Spleen (tissue), 11 donors: Measurements from ENCODE around the gene AMIGO3. TPM values are rescaled to one million over a fixed set of nuclear protein-coding genes. Genes with fewer than 3 reads are reported as not detected.

ENCODE experiments used
- DNase-seq: peaks from one replicate; pipeline ENCODE4 v3.0.0-alpha.2; 2020
- H3K27ac ChIP-seq, 8 donors: fragments of 200-600 bp; sonication (generic) in 7 of 8; 1 replicate in 4 of 8; 2 replicates in 4 of 8; pipeline versions ENCODE4 v1.5.0 to v1.8.0; 2016 to 2021; ENCODE audit warnings: inconsistent platforms in 4 of 8, mild to moderate bottlenecking in 4 of 8, moderate library complexity in 1 of 8
- H3K27me3 ChIP-seq, 7 donors: fragments of 200-600 bp; sonication (generic) in 6 of 7; replicated peaks in 1 of 7; 1 replicate in 4 of 7; 2 replicates in 3 of 7; pipeline versions ENCODE4 v1.5.0 to v1.8.0; 2016 to 2021; ENCODE audit warnings: inconsistent platforms in 3 of 7, mild to moderate bottlenecking in 1 of 7
- H3K36me3 ChIP-seq, 6 donors: fragments of 200-600 bp; sonication (generic) in 5 of 6; 1 replicate in 4 of 6; 2 replicates in 2 of 6; pipeline versions ENCODE4 v1.5.0 to v1.8.0; 2016 to 2021; ENCODE audit warnings: inconsistent platforms in 2 of 6
- H3K4me1 ChIP-seq, 6 donors: fragments of 200-600 bp; sonication (generic) in 5 of 6; 1 replicate in 3 of 6; 2 replicates in 3 of 6; pipeline versions ENCODE4 v1.5.0 to v1.8.0; 2016 to 2021; ENCODE audit warnings: inconsistent platforms in 3 of 6
- H3K4me3 ChIP-seq, 8 donors: fragments of 200-600 bp; sonication (generic) in 7 of 8; 1 replicate in 4 of 8; 2 replicates in 4 of 8; pipeline versions ENCODE4 v1.5.0 to v1.8.0; 2016 to 2021; ENCODE audit warnings: inconsistent platforms in 4 of 8, mild to moderate bottlenecking in 4 of 8, moderate library complexity in 2 of 8
- H3K9me3 ChIP-seq, 8 donors: fragments of 200-600 bp; sonication (generic) in 7 of 8; 1 replicate in 4 of 8; 2 replicates in 4 of 8; pipeline versions ENCODE4 v1.5.0 to v1.8.0; 2016 to 2021; ENCODE audit warnings: inconsistent platforms in 4 of 8
- CTCF ChIP-seq, 11 experiments: fragments of 200-600 bp in 7 of 11; fragments of 450-650 bp in 4 of 11; sonication (generic) in 4 of 11; IDR thresholded peaks in 8 of 11; conservative IDR thresholded peaks in 3 of 11; 1 replicate in 7 of 11; 2 replicates in 4 of 11; pipeline versions ENCODE4 v1.4.0 to v1.8.0; 2016 to 2021; ENCODE audit warnings: antibody characterized with exemption in 11 of 11, inconsistent platforms in 4 of 11, mild to moderate bottlenecking in 1 of 11
- POLR2A ChIP-seq, 3 donors: fragments of 450-650 bp; IDR thresholded peaks; one replicate each; pipeline ENCODE4 v1.5.1; 2017; ENCODE audit warnings: antibody characterized with exemption in 3 of 3, mild to moderate bottlenecking in 1 of 3
- POLR2AphosphoS5 ChIP-seq, 3 donors: sonication (generic); formaldehyde crosslinking; IDR thresholded peaks; one replicate each; pipeline ENCODE4 v1.5.1; 2017; ENCODE audit warnings: antibody characterized with exemption in 3 of 3
- WGBS, 5 donors: extraction: QIAGEN DNeasy Blood & Tissue Kit in 3 of 5; methylation state at CpG; one replicate each; pipeline versions ENCODE4 v1.1.5 to v1.1.7; 2013 to 2018; 5-methylcytosine and 5-hydroxymethylcytosine counted together
- intact Hi-C: fragments of 100-400 bp; cut with DNase I; formaldehyde crosslinking; loops from one replicate; pipeline ENCODE4 v1.15.0; 2023; ENCODE audit warnings: low total_unique reads
- polyA plus RNA-seq, 3 donors: library from polyadenylated mRNA; stranded (reverse); fragments of 200-250 nt; gene quantifications; one replicate each; pipeline ENCODE4 v1.2.1, GENCODE V29; 2013
- total RNA-seq, 7 donors: library from RNA; depleted of rRNA in 3 of 7; stranded (reverse); fragments of >200 nt in 3 of 7; fragmentation: NEBNext Ultra II Directional in 4 of 7; extraction: Animal tissue kit (Norgen Biotek cat#: 25700) in 4 of 7; gene quantifications; one replicate each; pipeline versions ENCODE4 v1.1.0 to v1.2.1, GENCODE V29; 2016 to 2021
- donor health status: healthy with polysubstance abuse.
- donor health status: DM: no; HTN: no; CAD: no; lungs with moderate emphysema.
- donor health status: DM: no; HTN: no; CAD: no.
- donor health status: Bipolar disorder and iron deficiency.
- donor health status: healthy.
- donor health status: DM: no; HTN: no; CAD: no.
- donor health status: DM: yes; HTN: yes; CAD: no.

AMIGO3 gene
- total and polyA plus RNA-seq, 10 donors, result 0.23 to 1.6 (median 0.95) TPM; not detected in 4

GRCh38 chr3:49674497-49674983 is 44.9 kb downstream of the AMIGO3 start:
- WGBS, 5 donors, result 1 to 11% (median 7%) methylated on average over 13 to 34 of the region's 34 CpGs
- peak overlapping the region; percentile 93 to 98 (median 94) for H3K27ac ChIP-seq
- peaks cover 10 to 57% (median 24%) of the 10 kb centered on the region in 6 donors for H3K4me1 ChIP-seq
- no peak for TF ChIP-seq POLR2AphosphoS5 (IDR thresholded peaks at IDR 0.05)
- TF ChIP-seq CTCF (IDR thresholded peaks at IDR 0.05 in 8 of 11, conservative IDR thresholded peaks at IDR 0.05 in 3 of 11), result peak in 1 of 11 experiments; percentile 1
- TF ChIP-seq POLR2A (IDR thresholded peaks at IDR 0.05), result no peak
- peaks cover 0 to 43% (median 38%) of the 10 kb centered on the region in 6 donors for H3K36me3 ChIP-seq
- intact Hi-C loops, result no loop called here
- no peaks in the 10 kb centered on the region for H3K9me3 ChIP-seq
- peak overlapping the region; percentile 73 to 97 (median 88) for H3K4me3 ChIP-seq
- no peaks in the 10 kb centered on the region for H3K27me3 ChIP-seq
- DNase-seq, result no peak

GRCh38 chr3:49673715-49674496 is 45.6 kb downstream of the AMIGO3 start, which contains the start of gene APEH:
TSS of gene APEH (plus strand) at chr3:49674351. CDS start at chr3:49674402, 51 bp downstream.
- H3K4me3 ChIP-seq, result peak within 1 kb of the TSS; percentile 73 to 97 (median 88)
- H3K36me3 ChIP-seq, result peaks cover 0 to 36% (median 32%) of the 10 kb centered on the region in 6 donors
- H3K27ac ChIP-seq, result peak within 1 kb of the TSS; percentile 93 to 98 (median 94)
- DNase-seq, result peak; percentile 99
- no peaks in the 10 kb centered on the region for H3K9me3 ChIP-seq
- TF ChIP-seq CTCF (IDR thresholded peaks at IDR 0.05 in 8 of 11, conservative IDR thresholded peaks at IDR 0.05 in 3 of 11), result peak in 2 of 11 experiments; percentile 26 to 46
- TF ChIP-seq POLR2A (IDR thresholded peaks at IDR 0.05), result no peak
- TF ChIP-seq POLR2AphosphoS5 (IDR thresholded peaks at IDR 0.05), result peak; percentile 93 to 96 (median 94)
- intact Hi-C loops, result no loop called here
- WGBS, 5 donors, result 0 to 1% (median 1%) methylated on average over 40 to 71 of the region's 71 CpGs
- peaks cover 10 to 57% (median 24%) of the 10 kb centered on the region in 6 donors for H3K4me1 ChIP-seq
- H3K27me3 ChIP-seq, result no peaks in the 10 kb centered on the region

GRCh38 chr3:49673121-49673714 is 46.3 kb downstream of the AMIGO3 start:
- H3K27ac ChIP-seq, result peak overlapping the region; percentile 93 to 98 (median 94)
- DNase-seq, result no peak
- whole genome bisulfite sequencing, 5 donors, result 10 to 35% (median 23%) methylated on average over 15 to 17 of the region's 17 CpGs

More at GRCh38 chr3:49673121-49673714, 46.3 kb downstream of the AMIGO3 start:
- Histone ChIP-seq H3K4me1 (peaks cover 10 to 57% (median 24%) of the 10 kb centered on the region in 6 donors), H3K36me3 (peaks cover 0 to 29% (median 25%) of the 10 kb centered on the region in 6 donors), H3K27me3 (peaks cover 0 to under 1% (median 0%) of the 10 kb centered on the region in 7 donors), H3K4me3 (peak overlapping the region; percentile 73 to 97 (median 88)), H3K9me3 (no peaks in the 10 kb centered on the region)
- TF ChIP-seq CTCF (IDR thresholded peaks at IDR 0.05 in 8 of 11, conservative IDR thresholded peaks at IDR 0.05 in 3 of 11), result no peak
- TF ChIP-seq POLR2A (IDR thresholded peaks at IDR 0.05), result no peak
- no peak for TF ChIP-seq POLR2AphosphoS5 (IDR thresholded peaks at IDR 0.05)
- intact Hi-C loops, result no loop called here
